ENCODE data around the gene DHRS4. TPM values are rescaled to one million over a fixed set of nuclear protein-coding genes. Genes with fewer than 3 reads are reported as not detected.
"Not testable (repeated sequence)": the region's sequence is repeated elsewhere in the genome, so short reads cannot be mapped to it uniquely, and the experiment has no call there.

DHRS4 gene
- total RNA-seq, 2 donors from 2014 or later = 21.6 to 24.4 TPM

- H3K27me3 Mint-ChIP-seq (ENCODE audit: low read depth) = peaks cover 6% of the 10 kb centered on the region
- no peak overlapping the region for H3K27ac Mint-ChIP-seq
- H3K36me3 Mint-ChIP-seq (ENCODE audit: insufficient read depth in 2 of 2) = no peaks in the 10 kb centered on the region
- no peak overlapping the region for H3K4me3 Mint-ChIP-seq
- no peaks in the 10 kb centered on the region for H3K9me3 Mint-ChIP-seq
- DNase-seq = no peak
- H3K4me1 Mint-ChIP-seq (ENCODE audit: low read depth) = no peaks in the 10 kb centered on the region
- no peak for ATAC-seq (replicated peaks in 1 of 2)
These were observed 20.9 kb upstream of the DHRS4 start for GRCh38 chr14:23932639-23933038.

- Mint-ChIP-seq H3K4me3 (no peak overlapping the region), H3K27ac (no peak overlapping the region), H3K9me3 (no peaks in the 10 kb centered on the region), H3K27me3 (ENCODE audit: low read depth) (peaks cover 6% of the 10 kb centered on the region), H3K36me3 (ENCODE audit: insufficient read depth in 2 of 2) (no peaks in the 10 kb centered on the region), H3K4me1 (ENCODE audit: low read depth) (no peaks in the 10 kb centered on the region)
- ATAC-seq (replicated peaks in 1 of 2) (no peak), DNase-seq (no peak)
These were observed 20.3 kb upstream of the DHRS4 start for GRCh38 chr14:23933108-23933741.

GRCh38 chr14:23933742-23934128 lies 19.8 kb upstream of the DHRS4 start:
- no peaks in the 10 kb centered on the region for H3K9me3 Mint-ChIP-seq
- no peak for ATAC-seq (replicated peaks in 1 of 2)
- H3K27ac Mint-ChIP-seq = no peak overlapping the region
- H3K36me3 Mint-ChIP-seq (ENCODE audit: insufficient read depth in 2 of 2) = no peaks in the 10 kb centered on the region
- no peaks in the 10 kb centered on the region for H3K4me1 Mint-ChIP-seq (ENCODE audit: low read depth)
- peaks cover 6% of the 10 kb centered on the region for H3K27me3 Mint-ChIP-seq (ENCODE audit: low read depth)
- H3K4me3 Mint-ChIP-seq = no peak overlapping the region
- no peak for DNase-seq

GRCh38 chr14:23935158-23935557 lies 18.4 kb upstream of the DHRS4 start:
- no peak for ATAC-seq (replicated peaks in 1 of 2)
- DNase-seq = no peak
- no peaks in the 10 kb centered on the region for H3K9me3 Mint-ChIP-seq
- no peaks in the 10 kb centered on the region for H3K4me1 Mint-ChIP-seq (ENCODE audit: low read depth)
- no peak overlapping the region for H3K4me3 Mint-ChIP-seq
- H3K27me3 Mint-ChIP-seq (ENCODE audit: low read depth) = no peaks in the 10 kb centered on the region
- no peaks in the 10 kb centered on the region for H3K36me3 Mint-ChIP-seq (ENCODE audit: insufficient read depth in 2 of 2)
- H3K27ac Mint-ChIP-seq = no peak overlapping the region

GRCh38 chr14:23936084-23936829 lies 17.3 kb upstream of the DHRS4 start:
- no peaks in the 10 kb centered on the region for H3K9me3 Mint-ChIP-seq
- DNase-seq (no peak), ATAC-seq (replicated peaks in 1 of 2) (no peak)
- H3K4me3 Mint-ChIP-seq = no peak overlapping the region
- no peak overlapping the region for H3K27ac Mint-ChIP-seq
- peaks cover 0 to 2% of the 10 kb centered on the region in 2 donors for H3K36me3 Mint-ChIP-seq (ENCODE audit: insufficient read depth in 2 of 2)
- H3K27me3 Mint-ChIP-seq (ENCODE audit: low read depth) = no peaks in the 10 kb centered on the region
- H3K4me1 Mint-ChIP-seq (ENCODE audit: low read depth) = no peaks in the 10 kb centered on the region

GRCh38 chr14:23937203-23937602 lies 16.4 kb upstream of the DHRS4 start:
- no peak for DNase-seq
- H3K9me3 Mint-ChIP-seq = no peaks in the 10 kb centered on the region
- H3K4me1 Mint-ChIP-seq (ENCODE audit: low read depth) = no peaks in the 10 kb centered on the region
- no peak overlapping the region for H3K4me3 Mint-ChIP-seq
- no peaks in the 10 kb centered on the region for H3K27me3 Mint-ChIP-seq (ENCODE audit: low read depth)
- no peak for ATAC-seq (replicated peaks in 1 of 2)
- H3K36me3 Mint-ChIP-seq (ENCODE audit: insufficient read depth in 2 of 2) = peaks cover 0 to 2% of the 10 kb centered on the region in 2 donors
- no peak overlapping the region for H3K27ac Mint-ChIP-seq

- Mint-ChIP-seq H3K9me3 (no peaks in the 10 kb centered on the region), H3K36me3 (ENCODE audit: insufficient read depth in 2 of 2) (peaks cover 0 to 2% of the 10 kb centered on the region in 2 donors), H3K27me3 (ENCODE audit: low read depth) (no peaks in the 10 kb centered on the region), H3K4me1 (ENCODE audit: low read depth) (peaks cover 3% of the 10 kb centered on the region), H3K27ac (no peak overlapping the region), H3K4me3 (no peak overlapping the region)
- DNase-seq (no peak), ATAC-seq (replicated peaks in 1 of 2) (no peak)
These were observed 14.7 kb upstream of the DHRS4 start for GRCh38 chr14:23938823-23939222.

GRCh38 chr14:23939607-23940326 lies 13.8 kb upstream of the DHRS4 start:
- Mint-ChIP-seq H3K27me3 (ENCODE audit: low read depth) (no peaks in the 10 kb centered on the region), H3K4me1 (ENCODE audit: low read depth) (peaks cover 6% of the 10 kb centered on the region), H3K27ac (no peak overlapping the region), H3K36me3 (ENCODE audit: insufficient read depth in 2 of 2) (peaks cover 0 to 2% of the 10 kb centered on the region in 2 donors), H3K9me3 (no peaks in the 10 kb centered on the region), H3K4me3 (no peak overlapping the region)
- no peak for DNase-seq
- no peak for ATAC-seq (replicated peaks in 1 of 2)

- Mint-ChIP-seq H3K27ac (no peak overlapping the region), H3K36me3 (ENCODE audit: insufficient read depth in 2 of 2) (peaks cover 0 to 2% of the 10 kb centered on the region in 2 donors), H3K27me3 (ENCODE audit: low read depth) (no peaks in the 10 kb centered on the region), H3K4me3 (no peak overlapping the region), H3K9me3 (no peaks in the 10 kb centered on the region), H3K4me1 (ENCODE audit: low read depth) (peaks cover 6% of the 10 kb centered on the region)
- DNase-seq = no peak
- no peak for ATAC-seq (replicated peaks in 1 of 2)
These were observed 12.3 kb upstream of the DHRS4 start for GRCh38 chr14:23941230-23941629.

- Mint-ChIP-seq H3K4me3 (no peak overlapping the region), H3K4me1 (ENCODE audit: low read depth) (peaks cover 6% of the 10 kb centered on the region), H3K27ac (no peak overlapping the region), H3K9me3 (no peaks in the 10 kb centered on the region), H3K36me3 (ENCODE audit: insufficient read depth in 2 of 2) (peaks cover 0 to 2% of the 10 kb centered on the region in 2 donors), H3K27me3 (ENCODE audit: low read depth) (no peaks in the 10 kb centered on the region)
- DNase-seq (no peak), ATAC-seq (replicated peaks in 1 of 2) (no peak)
These were observed 11.9 kb upstream of the DHRS4 start for GRCh38 chr14:23941669-23942068.

- H3K27me3 Mint-ChIP-seq (ENCODE audit: low read depth) = no peaks in the 10 kb centered on the region
- peaks cover 6% of the 10 kb centered on the region for H3K4me1 Mint-ChIP-seq (ENCODE audit: low read depth)
- H3K9me3 Mint-ChIP-seq = no peaks in the 10 kb centered on the region
- H3K4me3 Mint-ChIP-seq = no peak overlapping the region
- no peak overlapping the region for H3K27ac Mint-ChIP-seq
- H3K36me3 Mint-ChIP-seq (ENCODE audit: insufficient read depth in 2 of 2) = peaks cover 0 to 2% of the 10 kb centered on the region in 2 donors
- ATAC-seq (replicated peaks in 1 of 2) (no peak), DNase-seq (no peak)
These were observed 11.0 kb upstream of the DHRS4 start for GRCh38 chr14:23942587-23942986.

GRCh38 chr14:23949069-23949468 lies 4.5 kb upstream of the DHRS4 start:
- not testable (repeated sequence) for ATAC-seq (replicated peaks in 1 of 2); H3K4me3 Mint-ChIP-seq; H3K9me3 Mint-ChIP-seq; H3K36me3 Mint-ChIP-seq (ENCODE audit: insufficient read depth in 2 of 2); H3K27me3 Mint-ChIP-seq (ENCODE audit: low read depth); DNase-seq; H3K27ac Mint-ChIP-seq
- H3K4me1 Mint-ChIP-seq (ENCODE audit: low read depth) = peaks cover 16% of the 10 kb centered on the region

- Mint-ChIP-seq H3K36me3 (ENCODE audit: insufficient read depth in 2 of 2) (peaks cover 1 to 4% of the 10 kb centered on the region in 2 donors), H3K4me1 (ENCODE audit: low read depth) (peaks cover 22% of the 10 kb centered on the region), H3K27ac (no peak overlapping the region), H3K4me3 (no peak overlapping the region), H3K27me3 (ENCODE audit: low read depth) (no peaks in the 10 kb centered on the region), H3K9me3 (no peaks in the 10 kb centered on the region)
- DNase-seq (no peak), ATAC-seq (replicated peaks in 1 of 2) (no peak)
These were observed 3.0 kb upstream of the DHRS4 start for GRCh38 chr14:23950411-23951135.

All from activated T-cell treated with anti-CD3 and anti-CD28 coated beads, Interleukin-2, amount 50 U/mL, for 72 hours (primary cell).